Right lobe of liver (tissue), 6 donors: ENCODE measurements around the gene DLG1. TPM values are rescaled to one million over a fixed set of nuclear protein-coding genes. Genes with fewer than 3 reads are reported as not detected.

ENCODE experiments used
- ATAC-seq, 4 donors: fragments of 200-7000 bp; cut with Tn5 transposase; one replicate each; pipeline ENCODE4 v1.9.1; 2020; ENCODE audit warnings: mild to moderate bottlenecking in 4 of 4, moderate library complexity in 4 of 4
- DNase-seq, 3 donors: peaks; one replicate each; pipeline ENCODE4 v3.0.0-alpha.2; 2020
- H3K27ac ChIP-seq, 3 donors: fragments of 200-600 bp; one replicate each; pipeline ENCODE4 v1.8.0; 2022
- H3K27me3 ChIP-seq, 2 donors: fragments of 200-600 bp; one replicate each; pipeline ENCODE4 v1.8.0; 2022
- H3K36me3 ChIP-seq, 4 donors: fragments of 200-600 bp; sonication (generic) in 1 of 4; one replicate each; pipeline versions ENCODE4 v1.5.1 to v1.8.0; 2017 to 2022; ENCODE audit warnings: control low read depth in 1 of 4
- H3K4me1 ChIP-seq, 4 donors: fragments of 200-600 bp; sonication (generic) in 1 of 4; one replicate each; pipeline versions ENCODE4 v1.5.1 to v1.8.0; 2017 to 2022; ENCODE audit warnings: control low read depth in 1 of 4
- H3K4me3 ChIP-seq, 3 donors: fragments of 200-600 bp; one replicate each; pipeline ENCODE4 v1.8.0; 2022
- H3K9me3 ChIP-seq, 4 donors: fragments of 200-600 bp; sonication (generic) in 1 of 4; one replicate each; pipeline versions ENCODE4 v1.5.1 to v1.8.0; 2017 to 2022; ENCODE audit warnings: control low read depth in 1 of 4
- CTCF ChIP-seq, 4 donors: fragments of 200-600 bp in 3 of 4; fragments of 450-650 bp in 1 of 4; IDR thresholded peaks; one replicate each; pipeline versions ENCODE4 v1.5.1 to v1.8.0; 2016 to 2022; ENCODE audit warnings: antibody characterized with exemption in 4 of 4, mild to moderate bottlenecking in 2 of 4
- POLR2A ChIP-seq: fragments of 450-650 bp; IDR thresholded peaks from one replicate; pipeline ENCODE4 v1.6.1; 2017; ENCODE audit warnings: antibody characterized with exemption, mild to moderate bottlenecking
- WGBS: methylation state at CpG from one replicate; pipeline ENCODE4 v1.1.6; 2018; ENCODE audit warnings: low coverage, low lambda C conversion rate; ENCODE audit not compliant: insufficient coverage; ENCODE audit errors: missing lambda C conversion rate; 5-methylcytosine and 5-hydroxymethylcytosine counted together
- intact Hi-C, 2 donors: fragments of 100-400 bp; cut with DNase I; formaldehyde crosslinking; loops; one replicate each; pipeline versions ENCODE4 v1.11.2 to v1.14.1; 2022
- total RNA-seq, 6 experiments: library from RNA; depleted of rRNA in 2 of 6; stranded (reverse); fragments of >200 nt in 2 of 6; fragmentation: NEBNext Ultra II Directional in 3 of 6; extraction: Animal tissue kit (Norgen Biotek cat#: 25700) in 3 of 6; gene quantifications; one replicate each; pipeline versions ENCODE4 v1.1.0 to v1.2.4, GENCODE V29; 2016 to 2023
- donor health status: DM: no; HTN: yes; CAD: no.
- donor health status: DM: no; HTN: no; CAD: no.
- donor health status: DM: no; HTN: no; CAD: no.
- donor health status: DM: no; HTN: yes; CAD: no.
- donor health status: DM: no; HTN: yes; CAD: no.

Gene DLG1
- total RNA-seq, 6 experiments from 2014 or later: 36.1 to 50.2 (median 44.2) TPM

- Histone ChIP-seq H3K27me3 (no peaks in the 10 kb centered on the region), H3K9me3 (no peaks in the 10 kb centered on the region), H3K4me1 (no peaks in the 10 kb centered on the region), H3K4me3 (no peak overlapping the region), H3K27ac (no peak overlapping the region), H3K36me3 (no peaks in the 10 kb centered on the region)
- no peak for TF ChIP-seq CTCF (IDR thresholded peaks at IDR 0.05)
- no peak for TF ChIP-seq POLR2A
- intact Hi-C loops: no loop called here
- DNase-seq (no peak), ATAC-seq (no peak)
- WGBS: 64% methylated on average over 3 of the region's 3 CpGs
These were observed 4.4 kb upstream of the DLG1 start for GRCh38 chr3:197302696-197303341.

DNA sequence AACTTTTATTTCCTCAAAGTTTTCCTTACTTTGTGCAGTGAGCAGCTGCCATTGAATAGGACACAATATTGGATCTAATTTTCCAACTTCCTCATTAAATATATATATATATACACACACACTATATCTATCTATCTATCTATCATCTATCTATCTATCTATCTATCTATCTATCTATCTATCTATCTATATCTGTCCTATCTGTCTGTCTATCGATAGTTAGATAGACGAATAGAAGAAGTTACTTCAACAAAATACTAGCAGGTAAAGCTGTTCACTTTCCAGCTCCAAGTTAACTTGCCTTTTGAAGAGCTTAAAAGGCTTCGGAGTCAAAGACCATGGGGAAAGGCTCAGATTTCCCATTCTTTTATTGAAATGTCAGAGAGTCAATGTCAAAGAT is 3.6 kb upstream of the DLG1 start:
- H3K9me3 ChIP-seq: no peaks in the 10 kb centered on the region
- no peaks in the 10 kb centered on the region for H3K36me3 ChIP-seq
- DNase-seq (no peak), ATAC-seq (no peak)
- no peak overlapping the region for H3K4me3 ChIP-seq
- no peak overlapping the region for H3K27ac ChIP-seq
- no peak for TF ChIP-seq CTCF (IDR thresholded peaks at IDR 0.05)
- TF ChIP-seq POLR2A: no peak
- intact Hi-C loops: no loop called here
- no peaks in the 10 kb centered on the region for H3K4me1 ChIP-seq
- no peaks in the 10 kb centered on the region for H3K27me3 ChIP-seq
- WGBS: 85% methylated on average over 3 of the region's 3 CpGs

DNA sequence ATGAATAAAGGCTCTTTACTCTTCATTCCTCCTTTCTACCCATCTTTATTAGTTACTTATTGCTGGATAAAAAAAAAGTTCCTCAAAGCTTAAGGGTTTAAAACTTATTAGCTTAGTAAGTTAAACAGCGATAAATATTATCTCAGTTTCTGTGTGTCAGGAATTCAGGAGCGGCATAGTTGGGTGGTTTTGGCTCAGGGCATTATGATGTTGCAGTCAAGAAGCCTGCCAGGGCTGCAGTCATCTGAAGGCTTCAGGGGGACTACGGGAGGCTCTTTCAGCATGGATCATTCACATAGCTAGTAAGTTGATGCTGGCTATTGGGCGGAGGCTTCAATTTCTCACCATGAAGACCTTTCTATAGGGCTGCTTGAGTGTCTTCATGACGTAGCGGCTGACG is 1.9 kb upstream of the DLG1 start:
- no peaks in the 10 kb centered on the region for H3K27me3 ChIP-seq
- no peak for TF ChIP-seq CTCF (IDR thresholded peaks at IDR 0.05)
- no peak for TF ChIP-seq POLR2A
- H3K4me1 ChIP-seq: peaks cover 0 to 12% (median 0%) of the 10 kb centered on the region in 4 donors
- ATAC-seq (no peak), DNase-seq (no peak)
- WGBS: 96% methylated on average over 5 of the region's 7 CpGs
- intact Hi-C loops: no loop called here
- H3K27ac ChIP-seq: no peak overlapping the region
- no peak overlapping the region for H3K4me3 ChIP-seq
- no peaks in the 10 kb centered on the region for H3K9me3 ChIP-seq
- peaks cover 0 to 2% (median 0%) of the 10 kb centered on the region in 4 donors for H3K36me3 ChIP-seq

GRCh38 chr3:197298945-197299854 is 788 bp upstream of the DLG1 start:
- ATAC-seq: peak; percentile 38 to 59 (median 49)
- H3K27me3 ChIP-seq: no peaks in the 10 kb centered on the region
- peaks cover 0 to 9% (median 3%) of the 10 kb centered on the region in 4 donors for H3K36me3 ChIP-seq
- peak overlapping the region; percentile 93 to 98 (median 94) for H3K4me3 ChIP-seq
- no peaks in the 10 kb centered on the region for H3K9me3 ChIP-seq
- intact Hi-C loops: no loop called here
- TF ChIP-seq POLR2A (peak; percentile 50), CTCF (IDR thresholded peaks at IDR 0.05) (no peak)
- H3K4me1 ChIP-seq: peaks cover 0 to 12% (median 0%) of the 10 kb centered on the region in 4 donors
- H3K27ac ChIP-seq: peak overlapping the region; percentile 27 to 92 (median 83)
- DNase-seq: peak; percentile 56 to 79 (median 76)
- WGBS: 2% methylated on average over 24 of the region's 42 CpGs
